22Rv1 (cell line): ENCODE data around the gene SERPINH1.

Experiments
- ZFX ChIP-seq: fragments of 450-650 bp; IDR thresholded peaks from 2 replicates; pipeline ENCODE4 v1.6.1; 2017; ENCODE audit warnings: antibody characterized with exemption, borderline replicate concordance
- TF ChIP-seq, protein P1 (sequence below): fragments of 450-650 bp; IDR thresholded peaks from 2 replicates; pipeline ENCODE4 v1.5.1; 2017; ENCODE audit warnings: mild to moderate bottlenecking

DNA sequence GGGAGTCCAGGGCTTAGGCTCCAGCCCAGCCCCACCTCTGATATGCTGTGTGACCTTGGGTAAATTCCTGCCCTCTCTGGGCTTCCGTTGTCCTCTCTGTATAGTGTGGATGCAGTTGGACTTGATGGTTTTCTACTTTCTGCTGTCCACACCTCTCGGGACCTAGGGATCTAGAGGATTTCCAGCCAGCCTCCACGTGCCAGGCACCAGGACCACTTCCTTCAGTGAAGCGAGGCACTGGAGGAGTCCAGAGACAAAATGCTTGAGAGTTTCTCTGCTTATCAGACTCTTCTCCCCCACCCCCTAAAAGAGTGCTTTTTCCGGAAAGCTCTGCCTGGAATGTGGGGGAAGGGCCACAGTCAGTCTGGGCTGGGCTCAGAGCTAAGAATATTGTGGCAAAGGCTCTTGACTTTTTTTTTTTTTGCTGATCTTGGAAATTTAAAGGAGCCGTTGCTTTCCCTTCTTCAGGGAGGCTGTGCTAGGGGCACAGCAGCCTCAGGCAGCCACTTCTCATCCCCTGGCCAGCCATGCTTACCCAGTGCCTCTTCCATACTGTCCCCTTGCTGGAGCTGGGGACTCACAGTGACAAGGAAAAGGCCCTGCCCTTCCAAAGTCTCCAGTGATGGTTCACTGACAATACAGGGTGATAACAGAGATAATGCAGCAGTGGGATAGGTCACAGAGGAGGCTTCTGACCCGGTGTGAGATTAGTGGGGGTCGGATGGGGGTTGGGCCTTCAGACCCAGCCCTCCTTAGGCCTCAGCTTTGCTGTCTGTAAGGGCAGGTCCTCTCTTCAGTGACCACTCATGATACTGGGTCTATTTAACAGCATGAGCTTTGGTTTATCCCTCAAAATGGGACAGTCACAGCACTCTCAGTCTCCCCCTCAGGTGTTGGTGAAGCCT is 2.9 kb upstream of the SERPINH1 start:
- TF ChIP-seq, protein P1, sequence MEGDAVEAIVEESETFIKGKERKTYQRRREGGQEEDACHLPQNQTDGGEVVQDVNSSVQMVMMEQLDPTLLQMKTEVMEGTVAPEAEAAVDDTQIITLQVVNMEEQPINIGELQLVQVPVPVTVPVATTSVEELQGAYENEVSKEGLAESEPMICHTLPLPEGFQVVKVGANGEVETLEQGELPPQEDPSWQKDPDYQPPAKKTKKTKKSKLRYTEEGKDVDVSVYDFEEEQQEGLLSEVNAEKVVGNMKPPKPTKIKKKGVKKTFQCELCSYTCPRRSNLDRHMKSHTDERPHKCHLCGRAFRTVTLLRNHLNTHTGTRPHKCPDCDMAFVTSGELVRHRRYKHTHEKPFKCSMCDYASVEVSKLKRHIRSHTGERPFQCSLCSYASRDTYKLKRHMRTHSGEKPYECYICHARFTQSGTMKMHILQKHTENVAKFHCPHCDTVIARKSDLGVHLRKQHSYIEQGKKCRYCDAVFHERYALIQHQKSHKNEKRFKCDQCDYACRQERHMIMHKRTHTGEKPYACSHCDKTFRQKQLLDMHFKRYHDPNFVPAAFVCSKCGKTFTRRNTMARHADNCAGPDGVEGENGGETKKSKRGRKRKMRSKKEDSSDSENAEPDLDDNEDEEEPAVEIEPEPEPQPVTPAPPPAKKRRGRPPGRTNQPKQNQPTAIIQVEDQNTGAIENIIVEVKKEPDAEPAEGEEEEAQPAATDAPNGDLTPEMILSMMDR = no peak
- no peak for TF ChIP-seq ZFX
